ENCODE data around the gene POLR3G.

The POLR3G gene

GRCh38 chr5:90558344-90559192 lies 83.9 kb downstream of the POLR3G start, which contains the start of gene ADGRV1:
Gene ADGRV1 (plus strand): TSS chr5:90558797. CDS start chr5:90558896, 99 bp downstream.
- Histone ChIP-seq H3K4me3 (ENCODE audit: insufficient read depth in 1 of 2, low read depth in 1 of 2, low read length in 2 of 2) (peak within 1 kb of the TSS; percentile 51 to 72), H3K18ac (ENCODE audit: low read depth in 1 of 2, low read length in 2 of 2) (no peak within 1 kb of the TSS), H3K27ac (ENCODE audit: low read length, poor library complexity, severe bottlenecking) (no peak within 1 kb of the TSS), H3K27me3 (ENCODE audit: control insufficient read depth in 1 of 2, insufficient read depth in 1 of 2, low read length in 2 of 2) (peaks cover 43 to 73% of the 10 kb centered on the region in 2 experiments), H2AFZ (ENCODE audit: low read depth, low read length) (peak within 1 kb of the TSS; percentile 20), H3K4me2 (ENCODE audit: low read length, poor library complexity, severe bottlenecking) (peak within 1 kb of the TSS; percentile 90), H3K79me1 (replicated peaks; ENCODE audit: low read length, poor library complexity, severe bottlenecking) (no peaks in the 10 kb centered on the region), H4K8ac (ENCODE audit: low read length) (no peak within 1 kb of the TSS), H3K9me3 (ENCODE audit: control insufficient read depth, low read length) (no peaks in the 10 kb centered on the region), H2BK15ac (ENCODE audit: low read depth, poor library complexity, severe bottlenecking) (no peak within 1 kb of the TSS), H2BK120ac (ENCODE audit: low read depth, low read length) (no peak within 1 kb of the TSS), H3K4ac (ENCODE audit: low read depth in 1 of 2, low read length in 2 of 2) (no peak within 1 kb of the TSS), H3K23ac (ENCODE audit: low read length in 2 of 2) (peak within 1 kb of the TSS in 1 of 2 experiments; percentile 48), H3K9ac (ENCODE audit: low read length) (no peak within 1 kb of the TSS), H3K14ac (ENCODE audit: low read length in 2 of 2) (no peak within 1 kb of the TSS), H4K91ac (ENCODE audit: low read length) (no peak within 1 kb of the TSS), H2BK5ac (ENCODE audit: low read depth, low read length, poor library complexity, severe bottlenecking) (no peak within 1 kb of the TSS), H2BK12ac (ENCODE audit: low read length in 2 of 2) (no peak within 1 kb of the TSS), H3K4me1 (ENCODE audit: control insufficient read depth, insufficient read depth, low read depth, low read length) (peaks cover 8% of the 10 kb centered on the region), H3K36me3 (ENCODE audit: control insufficient read depth in 1 of 2, insufficient read depth in 2 of 2, low read depth in 1 of 2, low read length in 2 of 2) (no peaks in the 10 kb centered on the region), H2AK5ac (ENCODE audit: low read length, severe bottlenecking) (no peak within 1 kb of the TSS)
- peak; percentile 45 for DNase-seq
- 1% methylated on average over 44 of the region's 60 CpGs for WGBS

GRCh38 chr5:90560771-90561170 lies 86.1 kb downstream of the POLR3G start:
- no peak overlapping the region for H3K4me2 ChIP-seq (ENCODE audit: low read length, poor library complexity, severe bottlenecking)
- no peak overlapping the region for H3K18ac ChIP-seq (ENCODE audit: low read depth in 1 of 2, low read length in 2 of 2)
- no peak overlapping the region for H3K27ac ChIP-seq (ENCODE audit: low read length, poor library complexity, severe bottlenecking)
- no peak overlapping the region for H2AFZ ChIP-seq (ENCODE audit: low read depth, low read length)
- H3K9ac ChIP-seq (ENCODE audit: low read length) = no peak overlapping the region
- no peak for DNase-seq
- no peaks in the 10 kb centered on the region for H3K79me1 ChIP-seq (replicated peaks; ENCODE audit: low read length, poor library complexity, severe bottlenecking)
- no peak overlapping the region for H2BK5ac ChIP-seq (ENCODE audit: low read depth, low read length, poor library complexity, severe bottlenecking)
- no peak overlapping the region for H3K23ac ChIP-seq (ENCODE audit: low read length in 2 of 2)
- no peak overlapping the region for H2AK5ac ChIP-seq (ENCODE audit: low read length, severe bottlenecking)
- no peak overlapping the region for H3K4ac ChIP-seq (ENCODE audit: low read depth in 1 of 2, low read length in 2 of 2)
- H3K36me3 ChIP-seq (ENCODE audit: control insufficient read depth in 1 of 2, insufficient read depth in 2 of 2, low read depth in 1 of 2, low read length in 2 of 2) = no peaks in the 10 kb centered on the region
- H3K14ac ChIP-seq (ENCODE audit: low read length in 2 of 2) = no peak overlapping the region
- H3K4me3 ChIP-seq (ENCODE audit: insufficient read depth in 1 of 2, low read depth in 1 of 2, low read length in 2 of 2) = no peak overlapping the region
- peaks cover 39 to 61% of the 10 kb centered on the region in 2 experiments for H3K27me3 ChIP-seq (ENCODE audit: control insufficient read depth in 1 of 2, insufficient read depth in 1 of 2, low read length in 2 of 2)
- no peak overlapping the region for H2BK120ac ChIP-seq (ENCODE audit: low read depth, low read length)
- H3K4me1 ChIP-seq (ENCODE audit: control insufficient read depth, insufficient read depth, low read depth, low read length) = peaks cover 8% of the 10 kb centered on the region
- no peak overlapping the region for H2BK15ac ChIP-seq (ENCODE audit: low read depth, poor library complexity, severe bottlenecking)
- no CpG with 5 or more reads among the region's 2 CpGs for WGBS
- H2BK12ac ChIP-seq (ENCODE audit: low read length in 2 of 2) = no peak overlapping the region
- H4K8ac ChIP-seq (ENCODE audit: low read length) = no peak overlapping the region
- no peaks in the 10 kb centered on the region for H3K9me3 ChIP-seq (ENCODE audit: control insufficient read depth, low read length)
- no peak overlapping the region for H4K91ac ChIP-seq (ENCODE audit: low read length)

- no peak overlapping the region for H4K8ac ChIP-seq (ENCODE audit: low read length)
- no peak overlapping the region for H3K4me2 ChIP-seq (ENCODE audit: low read length, poor library complexity, severe bottlenecking)
- H3K4me3 ChIP-seq (ENCODE audit: insufficient read depth in 1 of 2, low read depth in 1 of 2, low read length in 2 of 2) = no peak overlapping the region
- no peaks in the 10 kb centered on the region for H3K36me3 ChIP-seq (ENCODE audit: control insufficient read depth in 1 of 2, insufficient read depth in 2 of 2, low read depth in 1 of 2, low read length in 2 of 2)
- H2BK120ac ChIP-seq (ENCODE audit: low read depth, low read length) = no peak overlapping the region
- H3K18ac ChIP-seq (ENCODE audit: low read depth in 1 of 2, low read length in 2 of 2) = no peak overlapping the region
- H3K23ac ChIP-seq (ENCODE audit: low read length in 2 of 2) = no peak overlapping the region
- no peak overlapping the region for H3K9ac ChIP-seq (ENCODE audit: low read length)
- no peak overlapping the region for H2AK5ac ChIP-seq (ENCODE audit: low read length, severe bottlenecking)
- H4K91ac ChIP-seq (ENCODE audit: low read length) = no peak overlapping the region
- no peak overlapping the region for H3K4ac ChIP-seq (ENCODE audit: low read depth in 1 of 2, low read length in 2 of 2)
- peaks cover 8% of the 10 kb centered on the region for H3K4me1 ChIP-seq (ENCODE audit: control insufficient read depth, insufficient read depth, low read depth, low read length)
- no peaks in the 10 kb centered on the region for H3K79me1 ChIP-seq (replicated peaks; ENCODE audit: low read length, poor library complexity, severe bottlenecking)
- no peak overlapping the region for H3K27ac ChIP-seq (ENCODE audit: low read length, poor library complexity, severe bottlenecking)
- no peak overlapping the region for H2BK5ac ChIP-seq (ENCODE audit: low read depth, low read length, poor library complexity, severe bottlenecking)
- WGBS = no CpG with 5 or more reads among the region's 1 CpG
- DNase-seq = no peak
- no peak overlapping the region for H2BK15ac ChIP-seq (ENCODE audit: low read depth, poor library complexity, severe bottlenecking)
- no peaks in the 10 kb centered on the region for H3K9me3 ChIP-seq (ENCODE audit: control insufficient read depth, low read length)
- peaks cover 29 to 51% of the 10 kb centered on the region in 2 experiments for H3K27me3 ChIP-seq (ENCODE audit: control insufficient read depth in 1 of 2, insufficient read depth in 1 of 2, low read length in 2 of 2)
- no peak overlapping the region for H2AFZ ChIP-seq (ENCODE audit: low read depth, low read length)
- H3K14ac ChIP-seq (ENCODE audit: low read length in 2 of 2) = no peak overlapping the region
- H2BK12ac ChIP-seq (ENCODE audit: low read length in 2 of 2) = no peak overlapping the region
Observed at GRCh38 chr5:90561766-90562165, 87.1 kb downstream of the POLR3G start.

GRCh38 chr5:90562341-90562740 lies 87.7 kb downstream of the POLR3G start:
- Histone ChIP-seq H3K27me3 (ENCODE audit: control insufficient read depth in 1 of 2, insufficient read depth in 1 of 2, low read length in 2 of 2) (peaks cover 24 to 45% of the 10 kb centered on the region in 2 experiments), H3K79me1 (replicated peaks; ENCODE audit: low read length, poor library complexity, severe bottlenecking) (no peaks in the 10 kb centered on the region), H3K18ac (ENCODE audit: low read depth in 1 of 2, low read length in 2 of 2) (no peak overlapping the region), H3K9me3 (ENCODE audit: control insufficient read depth, low read length) (no peaks in the 10 kb centered on the region), H3K27ac (ENCODE audit: low read length, poor library complexity, severe bottlenecking) (no peak overlapping the region), H3K14ac (ENCODE audit: low read length in 2 of 2) (no peak overlapping the region), H3K9ac (ENCODE audit: low read length) (no peak overlapping the region), H3K4ac (ENCODE audit: low read depth in 1 of 2, low read length in 2 of 2) (no peak overlapping the region), H2BK120ac (ENCODE audit: low read depth, low read length) (no peak overlapping the region), H3K36me3 (ENCODE audit: control insufficient read depth in 1 of 2, insufficient read depth in 2 of 2, low read depth in 1 of 2, low read length in 2 of 2) (no peaks in the 10 kb centered on the region), H3K4me2 (ENCODE audit: low read length, poor library complexity, severe bottlenecking) (no peak overlapping the region), H3K23ac (ENCODE audit: low read length in 2 of 2) (no peak overlapping the region), H4K91ac (ENCODE audit: low read length) (no peak overlapping the region), H2BK5ac (ENCODE audit: low read depth, low read length, poor library complexity, severe bottlenecking) (no peak overlapping the region), H2AK5ac (ENCODE audit: low read length, severe bottlenecking) (no peak overlapping the region), H4K8ac (ENCODE audit: low read length) (no peak overlapping the region), H3K4me1 (ENCODE audit: control insufficient read depth, insufficient read depth, low read depth, low read length) (peaks cover 8% of the 10 kb centered on the region), H2BK15ac (ENCODE audit: low read depth, poor library complexity, severe bottlenecking) (no peak overlapping the region), H3K4me3 (ENCODE audit: insufficient read depth in 1 of 2, low read depth in 1 of 2, low read length in 2 of 2) (no peak overlapping the region), H2BK12ac (ENCODE audit: low read length in 2 of 2) (no peak overlapping the region), H2AFZ (ENCODE audit: low read depth, low read length) (no peak overlapping the region)
- no peak for DNase-seq
- WGBS = 59% methylated on average over 4 of the region's 5 CpGs

Measured in mesenchymal stem cell (in vitro differentiated cells and primary cell).